Measurements from ENCODE around the gene ZNF439. TPM values are rescaled to one million over a fixed set of nuclear protein-coding genes. Genes with fewer than 3 reads are reported as not detected.
A peak's percentile ranks its signal among the peaks of the same experiment; 100 is the strongest.

ZNF439 gene
- total and polyA plus RNA-seq, 2 of the 13 experiments (the other 11 are each of a cell fraction or from before 2014, with no cell fraction given) = 2.9 to 4.9 TPM

DNA sequence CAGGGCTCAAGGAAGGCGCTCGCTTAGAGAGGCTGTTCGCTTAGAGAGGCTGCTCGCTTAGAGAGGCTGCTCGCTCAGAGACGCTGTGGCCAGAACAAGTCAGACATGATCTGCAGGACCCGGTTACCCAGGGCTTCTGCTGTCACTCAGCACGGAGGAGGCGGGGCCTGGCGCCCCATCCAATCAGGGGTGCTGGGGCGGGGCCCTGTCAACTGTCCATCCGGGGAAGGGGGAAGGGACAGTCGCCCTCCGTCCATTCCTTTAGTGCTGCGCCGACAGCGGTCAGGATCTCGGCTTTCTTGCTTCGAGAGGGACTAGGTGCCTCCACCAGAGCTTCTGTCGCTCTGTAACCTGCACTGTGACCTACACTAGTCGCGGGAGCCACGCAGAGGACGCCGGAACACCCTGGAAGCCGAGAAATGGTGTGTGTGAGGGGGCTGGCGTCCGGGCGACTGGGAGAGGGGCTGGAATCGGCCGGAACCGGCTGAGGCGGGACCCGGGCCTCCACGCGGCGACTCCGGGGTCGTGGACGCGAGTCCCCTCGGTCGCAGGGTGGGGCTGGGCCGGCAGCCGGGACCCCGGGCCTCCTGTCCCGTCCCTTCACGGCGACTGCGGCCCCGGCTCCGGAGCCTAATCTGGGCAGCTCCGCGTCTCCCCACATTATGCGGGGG is 34.4 kb upstream of the ZNF439 start, which contains the start of gene ZNF440 (continued):
- TF ChIP-seq, protein P1, sequence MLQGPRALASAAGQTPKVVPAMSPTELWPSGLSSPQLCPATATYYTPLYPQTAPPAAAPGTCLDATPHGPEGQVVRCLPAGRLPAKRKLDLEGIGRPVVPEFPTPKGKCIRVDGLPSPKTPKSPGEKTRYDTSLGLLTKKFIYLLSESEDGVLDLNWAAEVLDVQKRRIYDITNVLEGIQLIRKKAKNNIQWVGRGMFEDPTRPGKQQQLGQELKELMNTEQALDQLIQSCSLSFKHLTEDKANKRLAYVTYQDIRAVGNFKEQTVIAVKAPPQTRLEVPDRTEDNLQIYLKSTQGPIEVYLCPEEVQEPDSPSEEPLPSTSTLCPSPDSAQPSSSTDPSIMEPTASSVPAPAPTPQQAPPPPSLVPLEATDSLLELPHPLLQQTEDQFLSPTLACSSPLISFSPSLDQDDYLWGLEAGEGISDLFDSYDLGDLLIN (CRISPR knock-in tag; IDR thresholded peaks at IDR 0.05; ENCODE audit: borderline replicate concordance) = no peak
- TF ChIP-seq RCOR2 (CRISPR knock-in tag; IDR thresholded peaks at IDR 0.05) = no peak
- TF ChIP-seq, protein P2, sequence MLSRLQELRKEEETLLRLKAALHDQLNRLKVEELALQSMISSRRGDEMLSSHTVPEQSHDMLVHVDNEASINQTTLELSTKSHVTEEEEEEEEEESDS (CRISPR knock-in tag; IDR thresholded peaks at IDR 0.05; ENCODE audit: borderline replicate concordance) = no peak
- TF ChIP-seq ZNF543 (CRISPR knock-in tag; IDR thresholded peaks at IDR 0.05) = 0 out of 2 replicates have a peak, but pooled peaks have one; percentile 20
- no peak for TF ChIP-seq ZNF20 (CRISPR knock-in tag; IDR thresholded peaks at IDR 0.05)
- TF ChIP-seq ZNF30 (CRISPR knock-in tag; IDR thresholded peaks at IDR 0.05) = 0 out of 2 replicates have a peak, but pooled peaks have one; percentile 54
- TF ChIP-seq ZNF720 (CRISPR knock-in tag; IDR thresholded peaks at IDR 0.05) = no peak
- no peak for TF ChIP-seq RBM22 (optimal IDR thresholded peaks at IDR 0.05; ENCODE audit: low read length)
- TF ChIP-seq ZNF619 (CRISPR knock-in tag; IDR thresholded peaks at IDR 0.05) = peak; percentile 47; the same call in 1 of the 2 replicates
- peak; percentile 66; the same call in 1 of the 2 replicates for TF ChIP-seq CBFB (CRISPR knock-in tag; IDR thresholded peaks at IDR 0.05)
- TF ChIP-seq ZNF790 (CRISPR knock-in tag; IDR thresholded peaks at IDR 0.05; ENCODE audit: borderline replicate concordance) = no peak
- TF ChIP-seq ZNF7 (CRISPR knock-in tag; IDR thresholded peaks at IDR 0.05) = no peak
- no peak for TF ChIP-seq REXO4 (CRISPR knock-in tag; IDR thresholded peaks at IDR 0.05; ENCODE audit: borderline replicate concordance)
- TF ChIP-seq HDAC2 (CRISPR knock-in tag; IDR thresholded peaks at IDR 0.05) = no peak
- TF ChIP-seq POGZ (CRISPR knock-in tag; IDR thresholded peaks at IDR 0.05) = peak; percentile 62
- TF ChIP-seq SCMH1 (CRISPR knock-in tag; IDR thresholded peaks at IDR 0.05; ENCODE audit: borderline replicate concordance) = no peak
- TF ChIP-seq ZNF556 (CRISPR knock-in tag; IDR thresholded peaks at IDR 0.05; ENCODE audit: borderline replicate concordance) = peak; percentile 74
- TF ChIP-seq, protein P3, sequence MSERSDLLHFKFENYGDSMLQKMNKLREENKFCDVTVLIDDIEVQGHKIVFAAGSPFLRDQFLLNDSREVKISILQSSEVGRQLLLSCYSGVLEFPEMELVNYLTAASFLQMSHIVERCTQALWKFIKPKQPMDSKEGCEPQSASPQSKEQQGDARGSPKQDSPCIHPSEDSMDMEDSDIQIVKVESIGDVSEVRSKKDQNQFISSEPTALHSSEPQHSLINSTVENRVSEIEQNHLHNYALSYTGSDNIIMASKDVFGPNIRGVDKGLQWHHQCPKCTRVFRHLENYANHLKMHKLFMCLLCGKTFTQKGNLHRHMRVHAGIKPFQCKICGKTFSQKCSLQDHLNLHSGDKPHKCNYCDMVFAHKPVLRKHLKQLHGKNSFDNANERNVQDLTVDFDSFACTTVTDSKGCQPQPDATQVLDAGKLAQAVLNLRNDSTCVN (CRISPR knock-in tag; IDR thresholded peaks at IDR 0.05; ENCODE audit: borderline replicate concordance) = peak; percentile 65; the same call in 1 of the 2 replicates
- TF ChIP-seq KAT7 (CRISPR knock-in tag; IDR thresholded peaks at IDR 0.05; ENCODE audit: borderline replicate concordance) = no peak
- TF ChIP-seq JDP2 (CRISPR knock-in tag; IDR thresholded peaks at IDR 0.05; ENCODE audit: borderline replicate concordance) = no peak
- no peak for TF ChIP-seq ZNF160 (CRISPR knock-in tag; IDR thresholded peaks at IDR 0.05)
- TF ChIP-seq, protein P4, sequence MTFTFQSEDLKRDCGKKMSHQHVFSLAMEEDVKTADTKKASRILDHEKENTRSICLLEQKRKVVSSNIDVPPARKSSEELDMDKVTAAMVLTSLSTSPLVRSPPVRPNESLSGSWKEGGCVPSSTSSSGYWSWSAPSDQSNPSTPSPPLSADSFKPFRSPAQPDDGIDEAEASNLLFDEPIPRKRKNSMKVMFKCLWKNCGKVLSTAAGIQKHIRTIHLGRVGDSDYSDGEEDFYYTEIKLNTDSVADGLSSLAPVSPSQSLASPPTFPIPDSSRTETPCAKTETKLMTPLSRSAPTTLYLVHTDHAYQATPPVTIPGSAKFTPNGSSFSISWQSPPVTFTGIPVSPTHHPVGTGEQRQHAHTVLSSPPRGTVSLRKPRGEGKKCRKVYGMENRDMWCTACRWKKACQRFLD (CRISPR knock-in tag; IDR thresholded peaks at IDR 0.05; ENCODE audit: borderline replicate concordance) = no peak
- TF ChIP-seq NFATC3 (CRISPR knock-in tag; IDR thresholded peaks at IDR 0.05) = 0 out of 2 replicates have a peak, but pooled peaks have one; percentile 60
- TF ChIP-seq SOX6 (IDR thresholded peaks at IDR 0.05) = no peak
- peak; percentile 63 for TF ChIP-seq SOX6 (CRISPR knock-in tag; IDR thresholded peaks at IDR 0.05)
- peak; percentile 31 for TF ChIP-seq SOX5 (CRISPR knock-in tag; IDR thresholded peaks at IDR 0.05; ENCODE audit: borderline replicate concordance)
